HG02610 (cell line): Measurements from ENCODE around the gene TNXB.
"Not testable (repeated sequence)": the region's sequence is repeated elsewhere in the genome, so short reads cannot be mapped to it uniquely, and the experiment has no call there.

Experiments
- ATAC-seq: cut with Tn5 transposase; IDR thresholded peaks from one replicate; pipeline ENCODE4 v1.9.1; 2021; ENCODE audit warnings: mild to moderate bottlenecking, moderate library complexity; ENCODE audit not compliant: unreplicated experiment

Gene TNXB

DNA sequence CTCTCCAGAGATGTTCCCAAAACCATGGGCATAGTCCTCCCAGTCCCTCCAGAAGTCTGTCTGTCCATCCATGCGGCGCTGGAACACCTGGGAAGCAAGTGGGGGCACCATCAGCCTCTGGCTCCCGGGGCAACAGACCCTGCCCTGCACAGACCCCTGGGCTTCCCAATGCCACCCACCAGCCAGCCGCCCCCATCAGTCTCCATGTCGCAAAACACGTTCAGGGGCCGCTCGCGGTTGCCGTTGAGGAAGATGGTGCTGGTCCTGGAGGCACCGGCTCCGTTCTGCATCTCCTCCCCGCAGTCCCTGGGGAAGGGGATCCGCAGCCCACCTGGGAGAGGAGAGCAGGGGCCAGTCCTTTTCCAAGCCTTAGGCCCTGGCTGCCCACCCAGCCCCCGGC lies 66.9 kb downstream of the TNXB start:
- not testable (repeated sequence) for ATAC-seq

DNA sequence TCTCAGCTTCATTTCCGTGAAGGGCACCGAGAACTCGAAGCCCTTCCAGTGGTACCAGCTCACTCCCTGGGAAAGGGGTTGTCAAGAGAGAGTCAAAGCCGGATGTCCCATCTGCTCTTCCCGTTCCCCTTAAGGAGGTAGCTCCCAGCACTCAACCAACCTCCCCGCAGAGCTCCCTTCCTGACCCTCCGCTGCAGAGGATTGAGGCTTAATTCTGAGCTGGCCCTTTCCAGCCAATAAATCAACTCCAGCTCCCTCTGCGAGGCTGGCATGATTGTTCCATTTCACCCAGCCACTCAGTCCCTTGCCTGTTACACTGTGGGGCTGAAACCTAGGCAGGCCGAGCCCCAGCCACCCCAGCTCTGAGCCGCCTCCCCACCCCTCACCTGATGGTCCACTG lies 67.8 kb downstream of the TNXB start:
- not testable (repeated sequence) for ATAC-seq

DNA sequence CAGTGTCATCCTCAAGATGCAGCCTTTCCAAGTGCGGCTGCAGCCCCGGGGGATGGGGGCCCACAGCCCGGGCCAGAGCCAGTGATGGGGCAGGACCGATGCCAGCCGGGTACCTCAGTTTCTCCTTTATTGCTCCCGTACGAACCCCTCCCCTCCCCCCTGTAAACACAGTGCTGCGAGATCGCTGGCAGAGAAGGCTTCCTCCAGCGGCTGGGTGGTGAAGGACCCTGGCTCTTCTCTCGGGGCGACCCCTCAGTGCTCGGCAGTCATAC lies 68.2 kb downstream of the TNXB start:
- ATAC-seq: not testable (repeated sequence)

DNA sequence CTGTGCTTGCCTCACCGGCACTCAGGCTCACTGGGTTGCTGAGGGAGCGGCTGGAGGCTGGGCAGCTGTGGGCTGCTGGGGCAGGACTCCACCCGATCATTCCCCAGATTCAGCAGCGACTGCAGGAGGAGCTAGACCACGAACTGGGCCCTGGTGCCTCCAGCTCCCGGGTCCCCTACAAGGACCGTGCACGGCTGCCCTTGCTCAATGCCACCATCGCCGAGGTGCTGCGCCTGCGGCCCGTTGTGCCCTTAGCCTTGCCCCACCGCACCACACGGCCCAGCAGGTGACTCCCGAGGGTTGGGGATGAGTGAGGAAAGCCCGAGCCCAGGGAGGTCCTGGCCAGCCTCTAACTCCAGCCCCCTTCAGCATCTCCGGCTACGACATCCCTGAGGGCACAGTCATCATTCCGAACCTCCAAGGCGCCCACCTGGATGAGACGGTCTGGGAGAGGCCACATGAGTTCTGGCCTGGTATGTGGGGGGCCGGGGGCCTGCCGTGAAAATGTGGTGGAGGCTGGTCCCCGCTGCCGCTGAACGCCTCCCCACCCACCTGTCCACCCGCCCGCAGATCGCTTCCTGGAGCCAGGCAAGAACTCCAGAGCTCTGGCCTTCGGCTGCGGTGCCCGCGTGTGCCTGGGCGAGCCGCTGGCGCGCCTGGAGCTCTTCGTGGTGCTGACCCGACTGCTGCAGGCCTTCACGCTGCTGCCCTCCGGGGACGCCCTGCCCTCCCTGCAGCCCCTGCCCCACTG lies 68.7 kb downstream of the TNXB start:
- ATAC-seq: not testable (repeated sequence)

DNA sequence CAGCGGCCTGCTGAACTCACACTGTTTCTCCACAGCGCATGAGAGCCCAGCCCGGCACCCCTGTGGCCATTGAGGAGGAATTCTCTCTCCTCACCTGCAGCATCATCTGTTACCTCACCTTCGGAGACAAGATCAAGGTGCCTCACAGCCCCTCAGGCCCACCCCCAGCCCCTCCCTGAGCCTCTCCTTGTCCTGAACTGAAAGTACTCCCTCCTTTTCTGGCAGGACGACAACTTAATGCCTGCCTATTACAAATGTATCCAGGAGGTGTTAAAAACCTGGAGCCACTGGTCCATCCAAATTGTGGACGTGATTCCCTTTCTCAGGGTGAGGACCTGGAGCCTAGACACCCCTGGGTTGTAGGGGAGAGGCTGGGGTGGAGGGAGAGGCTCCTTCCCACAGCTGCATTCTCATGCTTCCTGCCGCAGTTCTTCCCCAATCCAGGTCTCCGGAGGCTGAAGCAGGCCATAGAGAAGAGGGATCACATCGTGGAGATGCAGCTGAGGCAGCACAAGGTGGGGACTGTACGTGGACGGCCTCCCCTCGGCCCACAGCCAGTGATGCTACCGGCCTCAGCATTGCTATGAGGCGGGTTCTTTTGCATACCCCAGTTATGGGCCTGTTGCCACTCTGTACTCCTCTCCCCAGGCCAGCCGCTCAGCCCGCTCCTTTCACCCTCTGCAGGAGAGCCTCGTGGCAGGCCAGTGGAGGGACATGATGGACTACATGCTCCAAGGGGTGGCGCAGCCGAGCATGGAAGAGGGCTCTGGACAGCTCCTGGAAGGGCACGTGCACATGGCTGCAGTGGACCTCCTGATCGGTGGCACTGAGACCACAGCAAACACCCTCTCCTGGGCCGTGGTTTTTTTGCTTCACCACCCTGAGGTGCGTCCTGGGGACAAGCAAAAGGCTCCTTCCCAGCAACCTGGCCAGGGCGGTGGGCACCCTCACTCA lies 69.5 kb downstream of the TNXB start:
- not testable (repeated sequence) for ATAC-seq

DNA sequence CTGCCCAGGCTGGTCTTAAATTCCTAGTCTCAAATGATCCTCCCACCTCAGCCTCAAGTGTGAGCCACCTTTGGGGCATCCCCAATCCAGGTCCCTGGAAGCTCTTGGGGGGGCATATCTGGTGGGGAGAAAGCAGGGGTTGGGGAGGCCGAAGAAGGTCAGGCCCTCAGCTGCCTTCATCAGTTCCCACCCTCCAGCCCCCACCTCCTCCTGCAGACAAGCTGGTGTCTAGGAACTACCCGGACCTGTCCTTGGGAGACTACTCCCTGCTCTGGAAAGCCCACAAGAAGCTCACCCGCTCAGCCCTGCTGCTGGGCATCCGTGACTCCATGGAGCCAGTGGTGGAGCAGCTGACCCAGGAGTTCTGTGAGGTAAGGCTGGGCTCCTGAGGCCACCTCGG lies 70.3 kb downstream of the TNXB start:
- not testable (repeated sequence) for ATAC-seq

DNA sequence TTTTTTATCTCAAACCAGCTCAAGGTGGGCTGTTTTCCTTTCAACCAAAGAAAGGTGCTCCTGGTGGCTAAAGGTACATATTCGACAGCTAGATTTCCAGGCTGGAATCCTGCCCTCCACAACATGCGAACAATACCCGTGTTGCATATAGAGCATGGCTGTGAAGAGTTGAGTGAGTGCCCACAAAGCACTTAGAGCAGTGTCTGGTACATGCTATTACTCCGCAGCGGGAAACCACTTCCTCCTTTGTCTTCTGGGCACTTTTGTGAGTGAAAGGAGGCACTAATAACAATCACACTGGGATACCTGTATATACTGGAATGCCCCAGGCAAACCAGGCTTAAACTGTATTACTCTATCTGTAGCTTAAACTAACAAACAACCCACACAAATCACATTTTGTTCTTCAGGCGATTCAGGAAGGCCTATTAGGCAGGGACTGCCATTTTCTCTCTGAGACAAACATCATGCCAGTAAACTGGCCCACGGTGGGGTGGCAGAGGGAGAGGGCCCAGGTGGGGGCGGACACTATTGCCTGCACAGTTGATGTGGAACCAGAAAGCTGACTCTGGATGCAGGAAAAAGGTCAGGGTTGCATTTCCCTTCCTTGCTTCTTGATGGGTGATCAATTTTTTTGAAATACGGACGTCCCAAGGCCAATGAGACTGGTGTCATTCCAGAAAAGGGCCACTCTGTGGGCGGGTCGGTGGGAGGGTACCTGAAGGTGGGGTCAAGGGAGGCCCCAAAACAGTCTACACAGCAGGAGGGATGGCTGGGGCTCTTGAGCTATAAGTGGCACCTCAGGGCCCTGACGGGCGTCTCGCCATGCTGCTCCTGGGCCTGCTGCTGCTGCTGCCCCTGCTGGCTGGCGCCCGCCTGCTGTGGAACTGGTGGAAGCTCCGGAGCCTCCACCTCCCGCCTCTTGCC lies 71.3 kb downstream of the TNXB start, which contains the start of gene CYP21A2:
TSS of gene CYP21A2 (plus strand) at position 818 of the 927 bp plus-strand sequence. CDS start at position 826, 8 bp downstream.
- ATAC-seq: not testable (repeated sequence)

DNA sequence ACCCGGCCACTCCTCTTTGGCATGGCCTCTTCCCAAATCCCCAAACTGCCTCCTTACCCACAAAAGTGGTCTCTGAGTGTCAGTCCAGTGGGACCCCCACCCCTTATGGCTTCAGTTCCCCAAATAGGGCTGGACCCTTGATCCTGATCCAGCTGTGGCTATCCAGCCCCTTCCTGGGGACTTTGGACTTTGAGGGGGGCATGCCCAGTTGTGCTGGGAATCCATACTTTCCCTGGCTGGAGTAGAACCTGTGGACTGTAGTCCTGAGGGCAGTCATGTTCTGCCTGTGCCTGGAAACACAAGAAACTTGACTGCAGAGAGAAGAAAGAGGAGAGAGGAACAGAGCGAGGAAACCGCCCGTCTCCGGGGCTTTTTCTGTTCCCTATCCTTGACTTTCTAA lies 72.0 kb downstream of the TNXB start:
- not testable (repeated sequence) for ATAC-seq

DNA sequence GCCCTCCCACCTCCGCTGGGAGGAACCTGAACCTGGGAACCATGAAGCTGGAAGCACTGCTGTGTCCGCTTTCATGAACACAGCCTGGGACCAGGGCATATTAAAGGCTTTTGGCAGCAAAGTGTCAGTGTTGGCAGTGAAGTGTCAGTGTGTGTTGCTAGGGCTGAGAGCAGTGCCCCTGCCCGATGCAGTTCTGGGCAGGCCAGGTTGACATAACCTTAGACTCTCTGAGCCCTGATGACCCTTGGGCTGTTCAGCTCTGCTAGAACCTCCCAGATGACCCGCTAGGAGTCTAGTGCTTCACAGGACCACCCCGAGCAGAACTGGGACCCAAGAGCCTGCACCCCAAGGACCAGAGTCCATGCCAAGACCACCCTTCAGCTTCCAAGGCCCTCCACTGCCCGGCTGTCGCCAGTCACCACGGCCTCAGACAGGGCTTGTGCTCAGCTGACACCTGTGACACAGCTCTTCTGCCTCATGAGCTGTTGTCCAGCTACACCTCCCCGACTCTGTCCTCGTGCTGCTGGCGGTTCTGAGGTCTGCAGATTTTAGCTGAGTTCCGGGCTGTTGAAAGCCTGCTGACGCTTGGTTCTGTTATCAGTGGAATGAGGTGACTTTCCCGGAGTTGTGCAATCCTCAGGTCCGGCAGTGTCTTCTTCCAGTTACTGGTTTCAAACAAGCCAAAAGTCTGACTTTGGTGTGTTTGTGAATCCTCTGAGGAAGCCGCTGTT lies 73.7 kb downstream of the TNXB start:
- not testable (repeated sequence) for ATAC-seq

DNA sequence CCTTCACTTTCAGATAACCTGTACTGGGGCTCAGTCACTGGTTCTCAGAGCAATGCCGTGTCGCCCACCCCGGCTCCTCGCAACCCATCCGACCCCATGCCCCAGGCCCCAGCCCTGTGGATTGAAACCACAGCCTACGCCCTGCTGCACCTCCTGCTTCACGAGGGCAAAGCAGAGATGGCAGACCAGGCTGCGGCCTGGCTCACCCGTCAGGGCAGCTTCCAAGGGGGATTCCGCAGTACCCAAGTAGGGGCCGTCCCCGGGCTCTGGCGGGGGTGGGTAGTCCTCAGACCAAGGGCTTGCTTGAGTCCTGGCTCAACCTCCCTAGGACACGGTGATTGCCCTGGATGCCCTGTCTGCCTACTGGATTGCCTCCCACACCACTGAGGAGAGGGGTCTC lies 79.6 kb downstream of the TNXB start:
- ATAC-seq: not testable (repeated sequence)

DNA sequence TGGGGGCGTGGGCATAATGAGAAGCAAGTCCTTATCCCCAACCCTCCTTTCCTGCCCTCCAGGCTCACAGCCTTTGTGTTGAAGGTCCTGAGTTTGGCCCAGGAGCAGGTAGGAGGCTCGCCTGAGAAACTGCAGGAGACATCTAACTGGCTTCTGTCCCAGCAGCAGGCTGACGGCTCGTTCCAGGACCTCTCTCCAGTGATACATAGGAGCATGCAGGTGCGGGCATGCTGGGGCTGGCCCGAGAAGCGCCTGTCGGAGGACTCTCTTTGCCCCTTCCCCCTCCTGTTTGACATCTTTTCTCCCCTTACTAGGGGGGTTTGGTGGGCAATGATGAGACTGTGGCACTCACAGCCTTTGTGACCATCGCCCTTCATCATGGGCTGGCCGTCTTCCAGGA lies 80.5 kb downstream of the TNXB start:
- not testable (repeated sequence) for ATAC-seq

DNA sequence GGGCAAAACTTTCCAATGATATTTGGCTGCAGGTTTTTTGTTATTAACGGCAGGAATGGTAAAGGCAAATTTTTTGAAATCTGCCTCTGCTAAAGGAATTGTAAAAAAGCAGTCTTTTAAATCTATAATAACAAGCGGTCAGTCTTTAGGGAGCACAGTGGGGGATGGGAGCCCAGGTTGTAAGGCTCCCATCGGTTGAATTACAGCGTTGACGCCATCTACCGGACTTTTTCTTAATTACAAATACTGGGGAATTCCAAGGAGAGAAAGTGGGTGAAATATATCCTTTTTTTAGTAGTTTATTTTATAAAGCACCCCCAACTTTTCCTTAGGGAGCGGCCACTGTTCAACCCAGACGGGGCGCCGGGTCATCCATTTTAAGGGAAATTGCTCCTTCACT lies 87.0 kb downstream of the TNXB start:
- not testable (repeated sequence) for ATAC-seq

DNA sequence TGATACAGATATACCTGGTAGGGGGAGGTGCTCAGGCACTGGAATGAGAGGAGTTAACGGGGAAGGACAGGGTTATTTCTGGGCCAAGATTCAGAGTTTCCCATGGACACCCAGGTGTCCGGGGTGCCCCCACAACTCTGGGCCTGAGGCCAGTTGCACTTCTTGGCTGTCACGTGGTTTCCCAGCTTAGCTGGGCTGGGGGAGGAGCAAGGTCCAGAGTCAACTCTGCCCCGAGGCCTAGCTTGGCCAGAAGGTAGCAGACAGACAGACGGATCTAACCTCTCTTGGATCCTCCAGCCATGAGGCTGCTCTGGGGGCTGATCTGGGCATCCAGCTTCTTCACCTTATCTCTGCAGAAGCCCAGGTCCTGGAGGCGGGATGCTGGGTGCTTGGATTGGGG lies 94.6 kb downstream of the TNXB start, which contains the start of gene C4B:
TSS of gene C4B (plus strand) at position 249 of the 400 bp plus-strand sequence. CDS start at position 300, 51 bp downstream.
- ATAC-seq: not testable (repeated sequence)

DNA sequence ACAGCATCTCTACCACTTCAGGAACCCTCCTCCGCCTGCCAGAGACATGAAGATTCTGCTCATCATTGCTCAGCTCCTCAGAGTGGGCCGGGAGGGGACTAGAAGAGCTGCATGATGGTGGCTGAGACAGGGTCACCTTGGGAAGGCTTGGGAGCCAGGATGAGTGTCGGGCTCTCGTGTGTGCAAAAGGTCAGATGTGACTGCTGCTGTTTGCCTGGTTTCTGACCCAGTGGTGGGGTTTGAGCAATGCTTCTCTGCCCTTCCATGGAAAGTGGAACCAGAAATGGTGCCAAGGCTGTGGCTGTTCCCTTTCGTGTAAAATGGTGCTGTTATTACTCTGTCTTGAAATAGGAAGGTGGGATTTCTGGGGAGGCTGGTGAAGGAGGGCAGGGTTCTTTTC lies 95.4 kb downstream of the TNXB start:
- ATAC-seq: not testable (repeated sequence)

DNA sequence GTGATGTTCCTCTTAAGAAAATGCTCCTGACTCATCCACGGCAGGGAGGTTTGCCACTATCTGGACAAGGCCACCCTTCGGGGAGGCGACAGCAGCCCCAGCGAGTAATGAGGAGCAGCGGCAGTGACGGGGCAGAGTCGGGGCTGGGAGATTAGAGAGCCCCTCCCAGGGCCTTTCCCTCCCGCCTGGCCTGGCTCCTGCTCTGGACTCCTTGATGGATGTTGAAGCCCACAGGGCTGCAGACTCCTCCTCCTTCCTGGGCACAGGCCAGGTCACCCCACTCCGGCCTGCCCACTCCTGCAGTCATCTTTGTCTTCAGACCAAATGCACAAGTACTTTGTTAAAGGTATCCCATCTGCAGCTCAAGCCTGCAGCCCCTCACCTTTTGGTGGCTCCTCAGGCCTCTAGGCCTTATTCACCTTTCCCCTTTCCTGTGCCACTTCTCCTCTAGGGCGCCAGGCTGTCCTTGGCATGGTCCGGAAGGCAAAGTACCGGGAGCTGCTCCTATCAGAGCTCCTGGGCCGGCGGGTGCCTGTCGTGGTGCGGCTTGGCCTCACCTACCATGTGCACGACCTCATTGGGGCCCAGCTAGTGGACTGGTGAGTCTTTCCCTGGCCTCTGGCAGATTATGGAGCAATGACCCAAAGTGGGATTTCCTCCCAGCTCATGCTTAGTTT lies 96.1 kb downstream of the TNXB start:
- not testable (repeated sequence) for ATAC-seq

DNA sequence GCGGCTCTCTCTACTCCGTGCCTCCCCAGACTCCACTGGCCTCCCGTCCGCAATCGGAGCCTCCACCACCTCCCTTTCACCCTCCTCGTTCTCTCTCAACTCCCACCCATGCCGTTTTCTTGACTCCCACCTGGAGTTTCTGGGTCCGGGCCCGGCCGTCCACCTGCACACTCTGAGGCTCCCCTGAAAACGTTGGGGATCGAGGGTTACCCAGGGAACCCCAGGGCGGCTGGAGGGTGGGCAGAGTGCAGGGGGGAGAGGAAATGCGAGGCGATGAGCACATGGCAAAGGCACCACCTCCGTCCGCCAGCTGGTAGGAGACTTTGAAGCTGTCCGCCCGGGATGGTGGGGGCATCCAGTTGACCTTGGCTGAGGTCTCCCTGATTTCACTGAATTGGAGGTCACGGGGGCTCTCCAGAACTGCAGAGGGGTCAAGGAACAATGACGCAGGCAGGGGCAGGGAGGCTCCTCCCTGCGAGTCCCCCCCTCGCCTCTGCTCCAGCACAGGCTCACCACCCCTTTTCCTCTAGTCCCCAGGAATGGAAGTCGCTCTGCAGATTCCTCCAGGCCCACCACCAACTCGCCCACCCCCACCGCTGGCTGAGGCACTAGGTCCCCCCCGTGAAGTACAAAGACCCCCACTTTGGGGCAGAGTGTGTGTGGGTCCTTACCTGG lies 98.1 kb downstream of the TNXB start:
- ATAC-seq: not testable (repeated sequence)

DNA sequence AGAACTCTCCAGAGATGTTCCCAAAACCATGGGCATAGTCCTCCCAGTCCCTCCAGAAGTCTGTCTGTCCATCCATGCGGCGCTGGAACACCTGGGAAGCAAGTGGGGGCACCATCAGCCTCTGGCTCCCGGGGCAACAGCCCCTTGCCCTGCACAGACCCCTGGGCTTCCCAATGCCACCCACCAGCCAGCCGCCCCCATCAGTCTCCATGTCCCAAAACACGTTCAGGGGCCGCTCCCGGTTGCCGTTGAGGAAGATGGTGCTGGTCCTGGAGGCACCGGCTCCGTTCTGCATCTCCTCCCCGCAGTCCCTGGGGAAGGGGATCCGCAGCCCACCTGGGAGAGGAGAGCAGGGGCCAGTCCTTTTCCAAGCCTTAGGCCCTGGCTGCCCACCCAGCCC lies 99.6 kb downstream of the TNXB start:
- ATAC-seq: not testable (repeated sequence)

DNA sequence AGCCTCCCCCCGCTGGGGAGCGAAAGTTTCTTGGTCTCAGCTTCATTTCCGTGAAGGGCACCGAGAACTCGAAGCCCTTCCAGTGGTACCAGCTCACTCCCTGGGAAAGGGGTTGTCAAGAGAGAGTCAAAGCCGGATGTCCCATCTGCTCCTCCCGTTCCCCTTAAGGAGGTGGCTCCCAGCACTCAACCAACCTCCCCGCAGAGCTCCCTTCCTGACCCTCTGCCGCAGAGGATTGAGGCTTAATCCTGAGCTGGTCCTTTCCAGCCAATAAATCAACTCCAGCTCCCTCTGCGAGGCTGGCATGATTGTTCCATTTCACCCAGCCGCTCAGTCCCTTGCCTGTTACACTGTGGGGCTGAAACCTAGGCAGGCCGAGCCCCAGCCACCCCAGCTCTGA lies 100.5 kb downstream of the TNXB start:
- ATAC-seq: not testable (repeated sequence)

DNA sequence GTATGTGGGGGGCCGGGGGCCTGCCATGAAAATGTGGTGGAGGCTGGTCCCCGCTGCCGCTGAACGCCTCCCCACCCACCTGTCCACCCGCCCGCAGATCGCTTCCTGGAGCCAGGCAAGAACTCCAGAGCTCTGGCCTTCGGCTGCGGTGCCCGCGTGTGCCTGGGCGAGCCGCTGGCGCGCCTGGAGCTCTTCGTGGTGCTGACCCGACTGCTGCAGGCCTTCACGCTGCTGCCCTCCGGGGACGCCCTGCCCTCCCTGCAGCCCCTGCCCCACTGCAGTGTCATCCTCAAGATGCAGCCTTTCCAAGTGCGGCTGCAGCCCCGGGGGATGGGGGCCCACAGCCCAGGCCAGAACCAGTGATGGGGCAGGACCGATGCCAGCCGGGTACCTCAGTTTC lies 101.1 kb downstream of the TNXB start:
- not testable (repeated sequence) for ATAC-seq
